Measurements from ENCODE around the gene TSC2. TPM values are rescaled to one million over a fixed set of nuclear protein-coding genes. Genes with fewer than 3 reads are reported as not detected.

The TSC2 gene
- total and polyA plus RNA-seq, 2 of the 13 experiments (the other 11 are each of a cell fraction or from before 2014, with no cell fraction given), result 19.6 to 40.4 TPM

- 0 out of 2 replicates have a peak, but pooled peaks have one; percentile 52 for TF ChIP-seq REPIN1 (CRISPR knock-in tag; IDR thresholded peaks at IDR 0.05; ENCODE audit: borderline replicate concordance, low read depth)
- TF ChIP-seq ZSCAN5A (CRISPR knock-in tag; IDR thresholded peaks at IDR 0.05; ENCODE audit: borderline replicate concordance), result peak; percentile 37; the same call in 1 of the 2 replicates
- peak; percentile 72; the same call in 1 of the 2 replicates for TF ChIP-seq MTERF4 (CRISPR knock-in tag; IDR thresholded peaks at IDR 0.05)
- TF ChIP-seq ZNF687 (CRISPR knock-in tag; IDR thresholded peaks at IDR 0.05), result peak; percentile 91
- no peak for TF ChIP-seq EED (CRISPR knock-in tag; IDR thresholded peaks at IDR 0.05)
- 0 out of 2 replicates have a peak, but pooled peaks have one; percentile 47 for TF ChIP-seq KDM3A (CRISPR knock-in tag; IDR thresholded peaks at IDR 0.05; ENCODE audit: low read depth)
- TF ChIP-seq ZIK1 (CRISPR knock-in tag; IDR thresholded peaks at IDR 0.05; ENCODE audit: borderline replicate concordance, low read depth), result 0 out of 2 replicates have a peak, but pooled peaks have one; percentile 34
- no peak for TF ChIP-seq SUZ12 (IDR thresholded peaks at IDR 0.05; ENCODE audit: low read depth, low read length)
- TF ChIP-seq MAF1 (CRISPR knock-in tag; IDR thresholded peaks at IDR 0.05; ENCODE audit: borderline replicate concordance), result no peak
- peak; percentile 73; the same call in 1 of the 2 replicates for TF ChIP-seq TFDP1 (CRISPR knock-in tag; IDR thresholded peaks at IDR 0.05; ENCODE audit: borderline replicate concordance)
- peak; percentile 82 for TF ChIP-seq TEAD3 (CRISPR knock-in tag; optimal IDR thresholded peaks at IDR 0.05; ENCODE audit: borderline replicate concordance)
- TF ChIP-seq BRD4 (CRISPR knock-in tag; IDR thresholded peaks at IDR 0.05), result no peak
- TF ChIP-seq GABPB1 (CRISPR knock-in tag; IDR thresholded peaks at IDR 0.05), result peak; percentile 74
- no peak for TF ChIP-seq ZNF609 (CRISPR knock-in tag; IDR thresholded peaks at IDR 0.05; ENCODE audit: borderline replicate concordance)
- no peak for TF ChIP-seq ZNF670 (CRISPR knock-in tag; IDR thresholded peaks at IDR 0.05; ENCODE audit: borderline replicate concordance)
These were observed 14.5 kb upstream of the TSC2 start (continued) for GRCh38 chr16:2033057-2033908.
